Naive thymus-derived CD8-positive, alpha-beta T cell (primary cell): ENCODE results near the gene RBBP9. TPM values are rescaled to one million over a fixed set of nuclear protein-coding genes. Genes with fewer than 3 reads are reported as not detected.

ENCODE experiments used
- ATAC-seq, 2 donors: fragments of 150-1000 bp; cut with Tn5 transposase in 1 of 2; sonication (Bioruptor Pico), chemical (Tn5 transposase) in 1 of 2; 1 replicate in 1 of 2; 2 replicates in 1 of 2; pipeline ENCODE4 v1.10.0; 2021; ENCODE audit warnings: mild to moderate bottlenecking in 2 of 2, moderate library complexity in 2 of 2
- POLR2A ChIA-PET: fragments of 350-600 bp; sonication (Branson Sonifier 250); formaldehyde crosslinking; loops from one replicate; lab custom pipeline; 2021; ENCODE audit warnings: antibody characterized with exemption; lab: Charles Lee
- DNase-seq, 10 donors: peaks; one replicate each; pipeline versions ENCODE4 v3.0.0 to v3.0.0-alpha.2; 2020 to 2022
- H3K27ac Mint-ChIP-seq, 10 donors: one replicate each; pipeline ENCODE4 v1.8.0; 2020 to 2022; ENCODE audit warnings: mild to moderate bottlenecking in 10 of 10, mixed read lengths in 10 of 10, moderate library complexity in 4 of 10, inconsistent platforms in 1 of 10
- H3K27me3 Mint-ChIP-seq, 5 donors: one replicate each; pipeline ENCODE4 v1.8.0; 2021 to 2022; ENCODE audit warnings: mixed read lengths in 5 of 5
- H3K36me3 Mint-ChIP-seq, 3 donors: one replicate each; pipeline ENCODE4 v1.8.0; 2020 to 2022; ENCODE audit warnings: mixed read lengths in 3 of 3, mild to moderate bottlenecking in 2 of 3, inconsistent platforms in 1 of 3
- H3K4me1 Mint-ChIP-seq, 4 donors: one replicate each; pipeline ENCODE4 v1.8.0; 2021 to 2022; ENCODE audit warnings: mixed read lengths in 4 of 4
- H3K4me3 Mint-ChIP-seq, 10 donors: one replicate each; pipeline ENCODE4 v1.8.0; 2020 to 2022; ENCODE audit warnings: mild to moderate bottlenecking in 10 of 10, mixed read lengths in 10 of 10, moderate library complexity in 6 of 10, inconsistent platforms in 1 of 10
- H3K9me3 Mint-ChIP-seq, 9 donors: one replicate each; pipeline ENCODE4 v1.8.0; 2020 to 2022; ENCODE audit warnings: mixed read lengths in 9 of 9, mild to moderate bottlenecking in 3 of 9, inconsistent platforms in 1 of 9, moderate library complexity in 1 of 9
- polyA plus RNA-seq, 3 donors: library from polyadenylated mRNA; unstranded; fragments of 300-500 nt; fragmentation: Illumina TruSeq; gene quantifications; one replicate each; pipeline ENCODE4 v1.2.3, GENCODE V29; 2021
- total RNA-seq, 8 experiments: library from RNA in 2 of 8; stranded (reverse) in 2 of 8; gene quantifications; one replicate each; pipeline ENCODE4 v1.2.3 and lab custom pipeline; 2021 to 2026

The RBBP9 gene
- total RNA-seq (1 to 10 TPM; 7.5 to 8.5 TPM), polyA plus RNA-seq (1 to 10 TPM; 7.6 to 9.9 (median 8.8) TPM), total RNA-seq (lab: John Stamatoyannopoulos, UW) (11.8 to 29.7 (median 23.3) reads per million in 6 experiments)

DNA sequence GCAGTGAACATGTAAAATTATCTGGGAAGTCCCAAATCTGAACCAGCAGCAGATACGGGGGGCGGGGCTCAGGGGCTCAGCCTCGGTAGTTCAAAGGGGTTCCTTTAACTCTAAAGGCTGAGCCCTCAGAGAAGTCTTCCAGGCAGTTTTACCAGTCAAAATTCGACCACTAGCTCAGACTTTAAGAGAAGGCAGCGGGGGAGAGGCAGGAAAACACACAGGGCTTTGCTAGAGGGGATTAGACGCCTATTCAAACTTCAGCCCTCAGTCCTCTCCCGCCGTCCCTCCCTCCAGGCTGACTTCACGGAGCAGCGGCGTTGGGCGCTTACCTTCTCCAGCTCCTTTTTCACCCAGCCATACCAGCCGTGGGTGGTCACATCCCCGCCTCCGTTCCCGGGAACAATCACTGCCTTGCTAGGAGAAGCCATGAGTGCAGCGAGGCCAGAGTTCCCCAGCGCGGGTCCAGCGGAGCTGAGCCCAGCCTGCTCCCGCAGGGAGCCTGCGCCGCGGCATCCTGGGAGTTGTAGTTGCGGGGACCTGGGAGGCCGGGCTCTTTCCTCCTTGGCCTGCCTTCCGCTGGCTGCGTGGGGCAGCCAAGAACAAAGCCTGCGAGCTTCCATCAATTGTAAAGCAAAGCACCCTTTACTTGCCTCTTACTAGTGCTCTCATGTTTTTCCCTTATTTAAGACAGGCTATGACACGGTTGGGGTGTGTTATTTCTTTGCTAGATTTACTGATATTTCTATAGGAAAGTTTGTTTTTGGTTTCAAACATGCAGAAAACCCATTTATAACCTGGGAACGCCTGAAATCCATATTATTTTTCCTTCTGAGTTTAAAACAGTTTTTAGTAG is at the start of gene RBBP9:
Gene RBBP9 (minus strand): TSS at position 486 of the 853 bp plus-strand sequence. CDS start 58 bp downstream, at position 428.
- peak; percentile 54 to 86 (median 69) for DNase-seq
- Mint-ChIP-seq H3K9me3 (no peaks in the 10 kb centered on the region), H3K4me1 (peaks cover 11 to 19% (median 14%) of the 10 kb centered on the region in 4 donors), H3K27me3 (peaks cover 2 to 6% (median 3%) of the 10 kb centered on the region in 5 donors), H3K36me3 (peaks cover 6 to 14% (median 10%) of the 10 kb centered on the region in 3 donors), H3K4me3 (peak within 1 kb of the TSS; percentile 95 to 99 (median 97)), H3K27ac (peak within 1 kb of the TSS; percentile 61 to 98 (median 95))
- POLR2A ChIA-PET = interaction anchor here (0.6 to 4.5 kb wide), 8 partner anchors 10 to 209 kb away, joined by 3 to 94 read pairs (median 6); partner anchors contain the start of genes DZANK1, POLR3F, SEC23B and SMIM26
- ATAC-seq = peak; percentile 98 to 99

DNA sequence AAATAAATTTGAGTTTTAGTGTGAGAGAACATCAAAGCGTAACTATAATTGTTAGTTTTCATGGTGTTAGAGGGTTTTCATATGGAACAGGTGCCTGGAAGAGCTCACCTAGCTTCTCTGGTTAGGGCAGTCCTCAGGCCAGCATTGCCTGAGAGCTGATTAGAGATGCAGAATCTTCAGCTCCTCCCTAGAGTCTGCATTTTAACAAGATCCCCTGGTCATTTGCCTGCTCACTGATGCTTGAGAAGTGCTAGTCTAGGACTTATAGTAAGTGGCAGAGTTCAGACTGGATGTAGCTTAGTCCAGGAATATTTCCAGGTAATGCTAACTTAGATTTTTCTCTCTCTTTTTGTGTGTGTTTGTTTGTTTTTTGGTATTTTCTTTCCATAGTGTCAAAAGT is 48.5 kb upstream of the RBBP9 start:
- H3K4me1 Mint-ChIP-seq = peaks cover 0 to 3% (median 0%) of the 10 kb centered on the region in 4 donors
- H3K9me3 Mint-ChIP-seq = no peaks in the 10 kb centered on the region
- POLR2A ChIA-PET = no interaction called here
- H3K36me3 Mint-ChIP-seq = peaks cover 4 to 81% (median 16%) of the 10 kb centered on the region in 3 donors
- no peak overlapping the region for H3K4me3 Mint-ChIP-seq
- no peak for ATAC-seq
- no peak for DNase-seq
- no peaks in the 10 kb centered on the region for H3K27me3 Mint-ChIP-seq
- peak overlapping the region in 2 of 10 donors; percentile 44 to 89 for H3K27ac Mint-ChIP-seq

DNA sequence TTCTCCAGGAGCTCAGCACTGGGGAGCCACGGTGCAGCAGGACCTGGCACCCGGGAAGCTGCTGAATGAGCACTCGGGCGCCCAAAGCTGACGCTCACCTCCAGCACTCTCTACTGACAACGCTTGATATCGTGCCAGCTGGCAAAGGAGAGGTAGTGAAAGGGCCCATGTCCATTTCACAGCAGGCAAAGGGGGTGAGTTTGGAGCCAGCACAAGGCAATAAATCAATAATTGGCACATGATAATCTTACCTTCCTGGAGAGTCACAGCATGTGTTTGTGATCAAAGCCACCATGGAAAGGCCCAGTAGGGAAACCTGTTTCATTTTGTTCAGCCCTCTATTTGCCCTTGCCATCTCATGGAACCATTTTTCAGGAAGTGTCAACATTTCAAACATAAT is 46.9 kb upstream of the RBBP9 start:
- peaks cover 4 to 89% (median 21%) of the 10 kb centered on the region in 3 donors for H3K36me3 Mint-ChIP-seq
- DNase-seq = no peak
- no peak overlapping the region for H3K4me3 Mint-ChIP-seq
- H3K4me1 Mint-ChIP-seq = peaks cover 0 to 3% (median 0%) of the 10 kb centered on the region in 4 donors
- H3K27ac Mint-ChIP-seq = peak overlapping the region in 3 of 10 donors; percentile 29 to 65 (median 44)
- POLR2A ChIA-PET = interaction anchor here (1.2 kb wide), 1 partner anchor 35 kb away, joined by 3 read pairs; no protein-coding TSS in a partner anchor
- ATAC-seq = no peak
- no peaks in the 10 kb centered on the region for H3K27me3 Mint-ChIP-seq
- H3K9me3 Mint-ChIP-seq = no peaks in the 10 kb centered on the region

DNA sequence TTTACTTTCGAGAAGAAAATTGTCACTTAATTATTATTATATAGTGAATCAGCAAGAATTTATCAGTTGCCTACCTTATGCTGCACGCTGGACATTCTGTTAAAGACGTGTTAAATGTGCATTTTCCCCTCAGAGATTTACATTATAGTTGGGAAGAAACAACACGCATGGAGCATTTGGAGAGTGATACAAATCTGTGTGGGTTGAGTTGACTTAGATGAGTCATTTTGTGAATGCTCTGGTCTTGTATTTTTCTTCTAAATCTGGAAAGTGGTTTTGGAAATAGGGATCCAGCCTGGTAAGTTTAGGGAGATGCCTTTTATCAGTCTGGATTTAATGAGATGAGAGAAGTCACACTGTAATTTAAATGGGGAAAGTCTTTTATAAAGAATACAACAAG is 46.2 kb upstream of the RBBP9 start:
- ATAC-seq (no peak), DNase-seq (no peak)
- Mint-ChIP-seq H3K4me3 (no peak overlapping the region), H3K4me1 (peaks cover 0 to 3% (median 0%) of the 10 kb centered on the region in 4 donors), H3K36me3 (peaks cover 4 to 90% (median 20%) of the 10 kb centered on the region in 3 donors), H3K27me3 (no peaks in the 10 kb centered on the region), H3K27ac (peak overlapping the region in 1 of 10 donors; percentile 48), H3K9me3 (no peaks in the 10 kb centered on the region)
- POLR2A ChIA-PET = no interaction called here

DNA sequence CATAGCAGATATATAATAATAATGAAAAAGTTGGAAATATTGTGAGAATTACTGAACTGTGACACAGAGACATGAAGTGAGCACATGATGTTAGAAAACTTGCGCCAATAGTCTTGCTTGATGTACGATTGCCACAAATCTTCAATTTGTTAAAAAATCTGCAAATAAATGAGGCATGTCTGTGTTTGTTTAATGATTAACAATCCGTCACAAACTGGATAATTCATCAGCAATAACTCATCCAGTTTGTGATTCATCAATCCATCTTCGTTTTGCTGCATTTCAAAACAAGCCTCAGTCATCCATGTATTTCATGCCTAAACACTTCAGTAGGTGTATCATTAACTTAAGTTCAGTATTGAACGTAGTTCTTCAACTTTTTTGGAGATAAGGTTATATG is 44.7 kb upstream of the RBBP9 start:
- peaks cover 0 to 3% (median 0%) of the 10 kb centered on the region in 4 donors for H3K4me1 Mint-ChIP-seq
- H3K9me3 Mint-ChIP-seq = peaks cover 0 to 1% (median 0%) of the 10 kb centered on the region in 9 donors
- H3K27ac Mint-ChIP-seq = no peak overlapping the region
- no peak overlapping the region for H3K4me3 Mint-ChIP-seq
- peaks cover 5 to 92% (median 21%) of the 10 kb centered on the region in 3 donors for H3K36me3 Mint-ChIP-seq
- POLR2A ChIA-PET = no interaction called here
- H3K27me3 Mint-ChIP-seq = no peaks in the 10 kb centered on the region
- ATAC-seq (no peak), DNase-seq (no peak)

DNA sequence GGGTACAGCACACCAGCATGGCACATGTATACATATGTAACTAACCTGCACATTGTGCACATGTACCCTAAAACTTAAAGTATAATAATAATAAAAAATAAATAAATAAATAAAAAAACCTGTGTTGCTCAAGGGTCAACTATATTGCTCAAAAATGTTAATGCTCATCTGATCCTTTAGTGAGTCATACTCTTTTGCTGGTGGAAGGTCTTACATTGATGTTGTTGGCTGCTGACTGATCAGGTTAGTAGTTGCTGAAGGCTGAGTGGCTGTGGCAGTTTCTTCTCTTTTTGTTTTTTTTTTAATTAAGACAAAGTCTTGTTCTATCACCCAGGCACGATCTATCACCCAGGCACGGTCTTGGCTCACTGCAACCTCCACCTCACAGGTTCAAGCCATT is 40.6 kb upstream of the RBBP9 start:
- no peaks in the 10 kb centered on the region for H3K4me1 Mint-ChIP-seq
- POLR2A ChIA-PET = no interaction called here
- H3K4me3 Mint-ChIP-seq = no peak overlapping the region
- DNase-seq = no peak
- no peak for ATAC-seq
- H3K9me3 Mint-ChIP-seq = peaks cover 0 to 3% (median 0%) of the 10 kb centered on the region in 9 donors
- no peak overlapping the region for H3K27ac Mint-ChIP-seq
- H3K36me3 Mint-ChIP-seq = peaks cover 4 to 91% (median 32%) of the 10 kb centered on the region in 3 donors
- no peaks in the 10 kb centered on the region for H3K27me3 Mint-ChIP-seq

DNA sequence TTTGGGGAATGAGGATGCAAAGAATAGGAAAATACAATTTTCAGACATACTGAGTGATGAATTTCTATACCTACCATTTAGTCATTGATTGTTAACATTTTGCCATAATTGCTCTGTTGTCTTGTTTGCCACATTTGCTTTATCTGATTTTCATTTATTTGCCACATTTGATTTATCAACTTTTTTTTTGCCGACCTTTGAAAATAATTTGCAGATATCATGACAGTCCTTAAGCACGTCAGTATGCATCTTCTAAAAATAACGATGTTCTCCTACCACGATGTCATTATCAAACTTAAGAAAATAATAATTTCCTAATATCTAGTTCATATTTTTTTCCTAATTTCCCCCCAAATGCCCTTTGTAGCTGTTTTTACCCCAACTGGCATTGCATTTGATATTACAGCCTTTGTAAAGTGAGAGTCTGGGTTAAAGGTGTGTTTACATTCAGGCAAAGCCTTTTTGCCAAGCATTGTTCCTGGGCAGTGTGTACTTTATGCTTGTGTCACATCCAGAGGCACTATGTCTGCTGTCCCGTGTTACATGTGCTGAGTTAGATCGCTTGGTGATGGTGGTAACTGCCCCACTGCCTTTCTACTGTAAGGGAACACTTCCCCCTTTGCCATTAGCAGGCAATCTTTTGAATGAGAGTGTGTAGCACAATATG is 37.1 kb upstream of the RBBP9 start:
- POLR2A ChIA-PET = no interaction called here
- Mint-ChIP-seq H3K4me3 (no peak overlapping the region), H3K27ac (no peak overlapping the region), H3K36me3 (peaks cover 4 to 94% (median 41%) of the 10 kb centered on the region in 3 donors), H3K27me3 (no peaks in the 10 kb centered on the region), H3K4me1 (no peaks in the 10 kb centered on the region), H3K9me3 (peaks cover 0 to 3% (median 0%) of the 10 kb centered on the region in 9 donors)
- DNase-seq (no peak), ATAC-seq (no peak)

DNA sequence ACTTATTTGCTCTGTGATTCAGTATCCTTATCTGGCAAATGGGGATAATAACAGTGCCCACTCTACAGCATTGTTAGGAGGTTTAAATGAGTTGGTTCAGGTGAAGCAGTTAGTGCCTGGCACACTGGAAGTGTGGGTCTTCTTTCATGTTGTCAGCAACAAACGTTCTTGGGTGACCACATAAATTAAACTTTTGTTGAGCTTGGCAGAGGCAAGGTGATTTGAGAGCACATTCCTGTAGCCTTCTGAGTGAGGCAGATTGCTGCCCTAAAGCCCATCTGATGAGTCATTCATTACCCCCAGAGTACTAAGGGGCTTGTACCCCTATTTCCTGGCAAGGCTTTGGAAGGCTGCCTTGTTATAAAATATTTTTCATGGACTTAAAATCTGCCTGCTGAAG is 36.5 kb upstream of the RBBP9 start:
- Mint-ChIP-seq H3K27me3 (no peaks in the 10 kb centered on the region), H3K4me1 (peaks cover 0 to 3% (median 0%) of the 10 kb centered on the region in 4 donors), H3K9me3 (peaks cover 0 to 3% (median 0%) of the 10 kb centered on the region in 9 donors), H3K4me3 (no peak overlapping the region), H3K27ac (no peak overlapping the region), H3K36me3 (peaks cover 4 to 94% (median 39%) of the 10 kb centered on the region in 3 donors)
- POLR2A ChIA-PET = no interaction called here
- ATAC-seq (no peak), DNase-seq (no peak)

DNA sequence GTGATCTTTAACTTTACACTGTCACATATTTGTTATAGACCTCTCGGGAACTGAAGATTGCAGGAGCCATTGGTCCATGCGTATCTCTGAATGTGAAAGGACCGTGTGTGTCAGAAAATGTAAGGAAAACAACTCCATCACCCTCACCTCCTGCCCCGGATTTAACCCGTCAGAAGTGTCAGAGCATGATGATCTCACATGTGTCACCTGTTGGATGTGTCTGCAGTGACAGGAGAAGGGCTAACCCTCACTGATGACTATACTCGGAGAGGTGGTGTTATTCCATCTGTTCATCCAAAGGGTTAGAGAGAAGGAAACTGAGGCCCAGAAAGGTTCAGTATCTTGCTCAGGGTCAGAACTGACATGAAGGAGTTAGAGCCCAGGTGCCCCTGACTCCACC is 35.6 kb upstream of the RBBP9 start:
- Mint-ChIP-seq H3K4me3 (no peak overlapping the region), H3K36me3 (peaks cover 4 to 94% (median 37%) of the 10 kb centered on the region in 3 donors), H3K27ac (no peak overlapping the region), H3K4me1 (peaks cover 0 to 4% (median 0%) of the 10 kb centered on the region in 4 donors), H3K9me3 (peaks cover 0 to 3% (median 0%) of the 10 kb centered on the region in 9 donors), H3K27me3 (no peaks in the 10 kb centered on the region)
- POLR2A ChIA-PET = no interaction called here
- DNase-seq = no peak
- ATAC-seq = no peak

DNA sequence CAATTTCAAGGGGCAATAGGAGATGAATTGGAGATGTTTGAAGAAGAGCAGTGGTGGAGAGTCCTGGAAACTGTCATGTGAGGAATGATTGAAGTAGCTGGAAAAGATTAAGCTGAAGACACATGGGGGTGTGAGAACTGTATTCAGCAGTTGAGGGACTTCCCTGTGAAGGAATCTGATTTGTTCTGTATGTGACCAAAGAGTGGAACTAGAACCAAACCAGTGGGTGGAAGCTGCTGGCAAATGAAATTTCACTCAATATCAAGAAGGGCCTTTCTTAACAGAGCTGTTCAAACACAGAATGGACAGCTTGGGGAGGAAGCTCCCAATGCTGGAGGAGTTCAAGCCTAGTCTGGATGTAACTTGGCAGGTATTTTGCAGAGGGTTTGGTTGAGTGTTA is 32.0 kb upstream of the RBBP9 start:
- ATAC-seq (no peak), DNase-seq (no peak)
- POLR2A ChIA-PET = no interaction called here
- no peak overlapping the region for H3K4me3 Mint-ChIP-seq
- H3K27me3 Mint-ChIP-seq = no peaks in the 10 kb centered on the region
- peaks cover 3 to 94% (median 40%) of the 10 kb centered on the region in 3 donors for H3K36me3 Mint-ChIP-seq
- peaks cover 0 to 4% (median 0%) of the 10 kb centered on the region in 4 donors for H3K4me1 Mint-ChIP-seq
- peak overlapping the region in 1 of 10 donors; percentile 34 for H3K27ac Mint-ChIP-seq
- H3K9me3 Mint-ChIP-seq = no peaks in the 10 kb centered on the region

DNA sequence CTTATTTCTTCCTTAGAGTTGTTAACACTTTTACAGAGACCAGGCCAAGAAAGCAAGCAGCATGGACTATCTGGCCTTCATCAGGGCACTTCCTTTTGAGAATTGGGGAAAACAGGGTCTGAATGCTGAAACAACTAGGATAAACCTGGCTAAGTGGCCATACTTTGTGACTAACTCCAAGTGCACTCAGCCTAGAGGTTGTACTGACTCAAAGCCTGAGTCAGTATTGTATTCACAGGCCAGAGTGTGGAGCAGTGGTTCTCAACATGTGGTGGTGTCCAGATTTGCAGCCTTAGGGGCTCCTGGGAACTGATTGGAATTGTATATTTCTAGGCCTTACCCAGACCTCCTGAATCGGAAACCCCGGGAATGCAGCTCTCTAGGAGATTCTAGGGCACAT is 30.8 kb upstream of the RBBP9 start:
- H3K4me1 Mint-ChIP-seq = peaks cover 0 to 6% (median 0%) of the 10 kb centered on the region in 4 donors
- no peaks in the 10 kb centered on the region for H3K27me3 Mint-ChIP-seq
- POLR2A ChIA-PET = interaction anchor here (0.6 kb wide), 1 partner anchor 44 kb away, joined by 3 read pairs; no protein-coding TSS in a partner anchor
- ATAC-seq (no peak), DNase-seq (no peak)
- H3K4me3 Mint-ChIP-seq = no peak overlapping the region
- no peaks in the 10 kb centered on the region for H3K9me3 Mint-ChIP-seq
- H3K36me3 Mint-ChIP-seq = peaks cover 3 to 88% (median 37%) of the 10 kb centered on the region in 3 donors
- no peak overlapping the region for H3K27ac Mint-ChIP-seq

DNA sequence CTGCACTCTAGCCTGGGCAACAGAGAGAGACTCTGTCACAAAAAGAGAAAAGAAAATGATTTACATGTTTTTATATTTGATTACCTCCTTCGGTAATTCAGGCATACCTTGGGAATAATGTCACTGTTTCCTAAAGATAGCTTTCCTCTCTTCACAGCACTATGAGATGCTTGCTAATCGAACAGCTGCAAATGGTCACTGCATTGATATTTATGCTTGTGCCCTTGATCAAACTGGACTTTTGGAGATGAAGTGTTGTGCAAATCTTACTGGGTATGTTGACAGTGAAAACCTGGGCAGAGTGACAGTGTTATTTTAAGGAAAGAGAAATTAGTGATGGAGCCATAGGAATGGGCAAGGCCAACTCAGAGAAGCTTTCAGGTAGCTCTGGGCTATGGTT is 30.3 kb upstream of the RBBP9 start:
- no peaks in the 10 kb centered on the region for H3K9me3 Mint-ChIP-seq
- H3K4me3 Mint-ChIP-seq = no peak overlapping the region
- H3K27ac Mint-ChIP-seq = peak overlapping the region in 2 of 10 donors; percentile 6 to 36
- ATAC-seq (no peak), DNase-seq (no peak)
- no peaks in the 10 kb centered on the region for H3K27me3 Mint-ChIP-seq
- POLR2A ChIA-PET = interaction anchor here (0.6 kb wide), 1 partner anchor 45 kb away, joined by 3 read pairs; no protein-coding TSS in a partner anchor
- H3K36me3 Mint-ChIP-seq = peaks cover 3 to 83% (median 34%) of the 10 kb centered on the region in 3 donors
- H3K4me1 Mint-ChIP-seq = peaks cover 0 to 7% (median 0%) of the 10 kb centered on the region in 4 donors
